Stimulated activated CD8-positive, alpha-beta memory T cell treated with anti-CD3 and anti-CD28 coated beads, Interleukin-2, amount 100 ng/mL, for 48 hours (primary cell): Measurements from ENCODE around the gene TFDP2.
"Not testable (repeated sequence)": the region's sequence is repeated elsewhere in the genome, so short reads cannot be mapped to it uniquely, and the experiment has no call there.

Experiments
- DNase-seq, 2 donors: peaks; one replicate each; pipeline ENCODE4 v3.0.0-alpha.2; 2020; ENCODE audit warnings: low read depth in 2 of 2

TFDP2 gene

DNA sequence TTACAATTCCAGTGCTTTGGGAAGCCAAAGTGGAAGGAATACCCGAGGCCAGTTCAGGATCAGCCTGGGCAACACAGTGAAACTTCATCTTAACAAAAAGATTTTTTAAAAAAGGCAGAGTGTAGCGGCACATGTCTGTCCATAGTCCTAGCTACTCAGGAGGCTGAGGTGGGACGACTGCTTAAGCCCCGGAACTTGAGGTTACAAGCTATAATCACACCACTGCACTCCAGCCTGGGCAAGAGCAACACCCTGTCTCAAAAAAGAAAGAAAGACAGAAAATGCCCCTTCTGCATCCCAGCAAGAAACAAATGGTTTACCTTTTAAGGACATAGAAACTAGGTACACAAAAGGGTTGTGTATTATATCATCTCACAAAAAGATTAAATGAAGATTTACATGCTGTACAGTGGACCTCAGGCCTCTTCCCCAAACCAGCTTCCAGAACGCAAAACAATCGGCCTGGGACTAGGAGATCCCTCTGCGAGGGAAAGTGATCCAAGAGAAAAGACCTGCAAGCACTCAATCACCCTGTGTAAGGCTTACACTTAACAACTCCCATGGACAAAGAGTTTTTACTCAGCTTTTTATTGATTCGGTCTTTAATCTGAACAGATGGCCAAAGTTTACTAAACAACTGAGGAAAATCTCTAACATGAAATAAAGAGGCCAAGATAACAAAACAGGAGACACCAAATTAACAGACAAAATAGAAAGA lies 21.2 kb downstream of the TFDP2 start:
- DNase-seq, result no peak

GRCh38 chr3:142124243-142124642 lies 25.1 kb downstream of the TFDP2 start:
- no peak for DNase-seq

DNA sequence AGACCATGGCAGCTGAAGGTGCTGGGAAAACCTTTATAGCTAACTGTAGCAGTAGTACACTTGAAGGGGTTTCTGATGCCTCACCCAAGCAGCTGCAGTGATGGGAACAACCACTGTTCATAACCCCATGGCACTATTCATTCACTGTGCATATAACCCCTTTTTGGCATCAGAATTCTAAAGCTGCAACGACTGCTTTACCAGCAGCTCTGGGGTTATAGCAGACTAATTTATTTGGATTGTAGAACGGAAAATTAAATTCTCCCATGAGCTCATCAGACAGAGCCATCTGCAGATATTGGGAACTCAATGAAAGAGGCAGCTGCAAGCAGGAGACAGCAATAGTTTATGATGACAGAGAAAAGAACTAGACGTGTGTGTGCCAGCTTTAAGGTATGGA lies 28.6 kb downstream of the TFDP2 start:
- DNase-seq, result no peak

DNA sequence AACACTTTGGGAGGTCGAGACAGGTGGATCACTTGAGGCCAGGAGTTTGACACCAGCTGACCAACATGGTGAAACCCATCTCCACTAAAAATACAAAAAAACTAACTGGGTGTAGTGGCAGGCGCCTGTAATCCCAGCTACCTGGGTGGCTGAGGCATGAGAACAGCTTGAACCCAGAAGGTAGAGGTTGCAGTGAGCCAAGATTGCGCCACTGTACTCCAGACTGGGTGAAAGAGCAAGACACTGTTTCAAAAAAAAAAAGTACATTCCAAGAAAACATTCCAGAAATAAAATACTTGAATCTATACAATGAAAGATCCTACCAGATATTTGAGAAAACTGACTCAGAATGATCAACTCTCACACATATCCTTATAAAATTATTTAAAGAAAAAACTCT lies 30.4 kb downstream of the TFDP2 start:
- no peak for DNase-seq

- no peak for DNase-seq
These were observed 32.1 kb downstream of the TFDP2 start for GRCh38 chr3:142117056-142117851.

GRCh38 chr3:142115867-142116668 lies 33.3 kb downstream of the TFDP2 start:
- no peak for DNase-seq

- no peak for DNase-seq
These were observed 36.7 kb downstream of the TFDP2 start for GRCh38 chr3:142112601-142113000.

DNA sequence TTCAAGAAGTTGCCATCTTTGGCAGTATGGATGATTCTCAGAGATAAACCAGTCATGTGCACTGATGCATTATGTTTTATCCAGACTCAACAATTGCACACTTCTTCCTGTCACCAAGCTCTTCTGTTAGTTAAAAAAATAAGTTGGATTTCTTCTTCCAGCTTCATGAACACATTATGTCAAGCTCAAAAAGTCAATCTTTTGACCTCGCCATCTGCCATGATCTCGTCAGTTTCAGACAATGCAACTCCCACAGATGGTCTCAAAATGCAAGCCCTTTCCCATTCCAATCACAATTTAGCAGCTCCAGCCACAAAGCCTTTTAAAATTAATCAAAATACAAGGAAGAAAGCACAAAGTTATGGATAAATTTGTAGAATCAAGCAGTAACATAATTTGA lies 42.8 kb downstream of the TFDP2 start:
- no peak for DNase-seq

DNA sequence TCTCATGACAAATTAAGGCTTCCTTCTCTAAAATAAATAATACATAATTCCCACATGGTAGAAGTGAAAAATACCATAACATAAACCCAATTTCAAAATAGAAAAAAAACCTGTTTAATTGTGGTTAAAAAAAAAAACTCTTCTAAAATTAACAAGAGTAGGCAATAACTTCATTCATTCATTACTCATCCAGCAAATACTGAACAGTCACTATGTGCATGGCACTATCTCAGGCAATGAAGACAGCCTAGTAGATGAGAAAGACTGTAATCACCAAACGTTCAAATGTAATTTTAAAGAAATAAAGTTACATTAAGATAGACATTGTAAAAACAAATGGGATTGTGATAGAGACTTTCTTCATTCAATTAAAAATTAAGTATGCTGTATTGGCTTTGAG lies 43.4 kb downstream of the TFDP2 start:
- DNase-seq, result no peak

- DNase-seq, result no peak
These were observed 44.6 kb downstream of the TFDP2 start for GRCh38 chr3:142104763-142105162.

GRCh38 chr3:142098964-142099363 lies 50.4 kb downstream of the TFDP2 start:
- DNase-seq, result no peak

DNA sequence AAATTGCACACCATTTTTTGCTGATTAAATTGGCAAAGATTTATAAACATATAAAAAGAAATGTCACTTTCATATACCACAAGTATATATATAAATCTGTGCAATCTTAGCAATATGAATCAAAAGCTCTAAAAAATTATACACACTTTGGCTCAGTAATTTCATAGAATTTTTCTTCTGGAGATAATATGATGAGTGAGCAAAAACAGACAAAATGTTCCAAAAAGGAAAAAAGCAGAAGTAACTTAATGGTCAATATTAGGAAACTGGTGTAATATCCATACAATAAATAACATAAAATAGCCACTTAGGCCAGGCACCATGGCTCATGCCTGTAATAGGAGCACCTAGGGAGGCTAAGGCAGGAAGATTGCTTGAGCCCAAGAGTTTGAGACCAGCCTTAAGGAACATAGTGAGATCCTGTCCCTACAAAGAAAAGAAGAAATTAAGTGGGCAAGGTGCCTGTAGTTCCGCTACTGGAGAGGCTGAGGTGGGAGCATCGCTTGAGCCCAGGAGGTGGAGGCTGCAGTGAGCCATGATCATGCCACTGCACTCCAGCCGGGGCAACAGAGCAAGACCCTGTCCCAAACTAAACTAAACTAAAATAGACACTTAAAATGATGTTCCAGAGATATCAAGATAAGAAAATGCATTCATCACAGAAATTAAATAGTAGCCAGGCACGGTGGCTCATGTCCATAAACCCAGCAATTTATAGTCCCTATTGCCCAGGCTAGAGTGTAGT lies 52.1 kb downstream of the TFDP2 start:
- DNase-seq, result no peak

GRCh38 chr3:142095841-142096240 lies 53.5 kb downstream of the TFDP2 start:
- no peak for DNase-seq

DNA sequence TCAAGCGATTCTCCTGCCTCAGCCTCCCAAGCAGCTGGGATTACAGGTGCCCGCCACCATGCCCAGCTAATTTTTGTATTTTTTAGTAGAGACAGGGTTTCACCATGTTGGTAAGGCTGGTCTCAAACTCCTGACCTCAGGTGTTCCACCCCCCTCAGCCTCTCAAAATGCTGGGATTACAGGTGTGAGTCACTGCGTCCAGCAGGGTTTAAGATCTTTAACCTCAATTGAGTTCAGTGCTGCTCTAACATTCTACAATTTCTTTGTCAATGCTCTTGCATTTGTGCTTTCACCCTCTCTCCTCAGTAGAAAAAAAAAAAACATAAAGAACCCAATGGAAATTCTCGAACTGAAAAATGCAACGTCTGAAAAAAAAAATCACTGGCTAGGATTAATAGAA lies 60.4 kb downstream of the TFDP2 start:
- DNase-seq, result not testable (repeated sequence)

- no peak for DNase-seq
These were observed 60.8 kb downstream of the TFDP2 start for GRCh38 chr3:142088522-142088921.

DNA sequence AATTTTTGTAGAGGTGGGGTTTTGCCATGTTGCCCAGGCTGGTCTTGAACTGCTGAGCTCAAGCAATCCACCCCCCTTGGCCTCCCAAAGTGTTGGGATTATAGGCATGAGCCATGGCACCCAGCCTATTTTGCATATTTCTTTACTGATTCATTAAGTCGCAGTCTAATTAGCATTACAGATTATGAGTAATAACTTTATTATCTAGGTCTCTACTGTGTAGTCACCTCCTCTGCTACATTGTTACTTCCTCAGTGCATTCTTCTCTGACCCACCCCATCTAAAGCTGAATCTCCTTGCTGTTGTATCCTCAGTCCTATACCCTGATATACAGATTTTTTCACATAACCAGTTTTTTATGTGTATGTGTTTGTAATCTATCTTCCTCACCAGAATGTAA lies 61.7 kb downstream of the TFDP2 start:
- no peak for DNase-seq

- DNase-seq, result no peak
These were observed 62.7 kb downstream of the TFDP2 start for GRCh38 chr3:142086581-142087090.

DNA sequence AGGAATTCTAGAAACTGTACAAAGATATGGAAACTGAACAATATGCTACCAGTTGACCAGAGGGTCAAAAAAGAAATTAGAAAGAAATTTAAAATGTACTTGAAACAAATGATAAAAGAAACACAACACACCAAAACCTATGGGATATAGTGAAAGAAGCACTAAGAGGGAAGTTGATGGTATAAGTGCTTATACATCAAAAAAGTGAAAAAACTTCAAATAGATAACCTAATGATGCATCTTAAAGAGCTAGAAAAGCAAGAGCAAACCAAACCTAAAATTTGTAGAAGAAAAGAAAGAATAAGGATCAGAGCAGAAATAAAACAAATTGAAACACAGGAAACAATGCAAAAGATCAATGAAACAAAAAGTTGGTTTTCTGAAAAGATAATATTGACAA lies 68.2 kb downstream of the TFDP2 start:
- DNase-seq, result no peak

DNA sequence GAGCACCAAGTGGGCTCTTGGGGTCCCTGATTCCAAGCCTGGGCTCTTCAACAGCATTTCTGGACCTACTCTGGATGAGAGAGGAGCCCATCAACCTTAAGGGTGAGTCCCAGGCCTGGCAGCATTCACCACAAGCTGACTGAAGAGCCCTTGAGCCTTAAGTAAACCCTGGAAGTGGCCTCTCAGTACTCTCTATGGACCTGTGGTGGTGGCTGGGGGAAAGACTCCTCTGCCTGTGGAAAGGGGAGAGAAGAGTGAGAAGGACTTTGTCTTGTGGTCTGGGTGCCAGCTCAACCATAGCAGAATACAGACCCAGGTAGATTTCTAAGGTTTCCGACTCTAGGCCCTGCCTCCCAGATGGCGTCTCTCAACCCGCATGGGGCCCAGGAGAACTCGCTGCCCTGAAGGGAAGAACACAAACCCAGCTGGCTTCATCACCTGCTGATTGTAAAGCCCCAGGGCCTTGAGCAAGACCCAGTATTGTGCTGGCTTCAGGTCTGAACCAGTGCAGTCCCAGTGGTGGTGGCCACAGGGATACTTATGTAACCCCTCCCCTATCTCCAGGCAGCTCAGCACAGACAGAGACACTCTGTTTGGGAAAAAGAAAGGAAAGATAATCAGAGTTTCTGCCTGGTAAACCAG lies 71.4 kb downstream of the TFDP2 start:
- DNase-seq, result no peak

- DNase-seq, result no peak
These were observed 72.0 kb downstream of the TFDP2 start for GRCh38 chr3:142077155-142077858.
